Skeletal muscle tissue (tissue), 4 donors: ENCODE data around the gene EPOP. TPM values are rescaled to one million over a fixed set of nuclear protein-coding genes. Genes with fewer than 3 reads are reported as not detected.

Experiments used
- H3K27ac ChIP-seq: one replicate; pipeline ENCODE4 v1.7.0; 2013; ENCODE audit warnings: mild to moderate bottlenecking, low read depth, low read length, inconsistent platforms
- H3K27me3 ChIP-seq, 3 donors: one replicate each; pipeline ENCODE4 v1.7.0; 2013; ENCODE audit warnings: low read length in 3 of 3; ENCODE audit not compliant: control insufficient read depth in 3 of 3, insufficient read depth in 3 of 3
- H3K36me3 ChIP-seq, 3 donors: one replicate each; pipeline ENCODE4 v1.7.0; 2013; ENCODE audit warnings: low read length in 3 of 3; ENCODE audit not compliant: control insufficient read depth in 3 of 3, insufficient read depth in 3 of 3
- H3K4me1 ChIP-seq, 3 donors: one replicate each; pipeline ENCODE4 v1.7.0; 2013; ENCODE audit warnings: low read length in 3 of 3, mild to moderate bottlenecking in 3 of 3; ENCODE audit not compliant: control insufficient read depth in 3 of 3, insufficient read depth in 3 of 3
- H3K4me3 ChIP-seq, 3 donors: one replicate each; pipeline ENCODE4 v1.7.0; 2013; ENCODE audit warnings: low read length in 3 of 3
- H3K9ac ChIP-seq, 3 donors: one replicate each; pipeline ENCODE4 v1.7.0; 2013; ENCODE audit warnings: low read length in 3 of 3, mild to moderate bottlenecking in 3 of 3, moderate library complexity in 2 of 3, low read depth in 1 of 3
- H3K9me3 ChIP-seq, 3 donors: one replicate each; pipeline ENCODE4 v1.7.0; 2013; ENCODE audit warnings: low read length in 3 of 3; ENCODE audit not compliant: control insufficient read depth in 3 of 3
- total RNA-seq: library from RNA; depleted of rRNA; stranded (reverse); fragments of >200 nt; gene quantifications from one replicate; pipeline ENCODE4 v1.2.3, GENCODE V29; 2014
- donor health status: Osteomylitis.

The EPOP gene
- total RNA-seq, 1 donor from 2014 or later = 0.52 TPM

DNA sequence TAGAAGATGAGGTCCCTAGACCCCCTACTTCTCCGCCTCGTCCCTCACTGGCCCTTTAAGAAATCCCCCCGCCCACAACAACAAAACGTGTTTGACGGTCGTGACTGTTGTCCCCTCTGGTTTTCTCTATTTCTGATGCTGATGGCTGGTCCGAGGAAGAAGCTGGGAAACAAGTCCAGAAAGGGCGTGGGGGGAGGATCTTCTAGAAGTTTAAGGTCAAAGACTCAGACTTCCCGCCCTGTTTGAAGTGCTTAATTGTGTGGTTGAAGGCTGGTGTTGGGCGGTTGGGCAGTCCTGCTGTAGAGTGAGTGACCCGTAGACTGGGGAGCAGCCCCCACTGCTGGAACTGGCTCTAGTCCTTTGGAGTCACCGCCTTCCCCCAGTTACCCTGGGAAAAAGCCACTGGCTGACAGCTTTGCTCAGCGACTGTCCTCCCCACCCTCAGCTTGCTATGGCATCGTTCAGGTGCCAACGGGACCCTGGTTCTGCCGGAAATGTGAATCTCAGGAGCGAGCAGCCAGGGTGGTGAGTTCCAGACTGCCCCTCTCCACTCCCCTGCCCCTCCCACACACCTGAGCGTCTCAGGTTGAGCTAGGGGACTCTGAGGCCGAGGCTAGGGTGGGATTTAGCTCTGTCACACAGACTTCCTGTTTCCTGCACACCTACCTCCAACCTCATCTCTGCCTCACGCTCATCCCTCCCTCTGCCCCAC, 31.9 kb upstream of the EPOP start:
- Histone ChIP-seq H3K27me3 (no peaks in the 10 kb centered on the region), H3K9me3 (no peaks in the 10 kb centered on the region), H3K4me3 (peak overlapping the region; percentile 76 to 83 (median 76)), H3K9ac (peak overlapping the region; percentile 72 to 86 (median 72)), H3K27ac (peak overlapping the region; percentile 98), H3K4me1 (peaks cover 56 to 77% (median 58%) of the 10 kb centered on the region in 3 donors), H3K36me3 (peaks cover 19 to 22% (median 19%) of the 10 kb centered on the region in 3 donors)

DNA sequence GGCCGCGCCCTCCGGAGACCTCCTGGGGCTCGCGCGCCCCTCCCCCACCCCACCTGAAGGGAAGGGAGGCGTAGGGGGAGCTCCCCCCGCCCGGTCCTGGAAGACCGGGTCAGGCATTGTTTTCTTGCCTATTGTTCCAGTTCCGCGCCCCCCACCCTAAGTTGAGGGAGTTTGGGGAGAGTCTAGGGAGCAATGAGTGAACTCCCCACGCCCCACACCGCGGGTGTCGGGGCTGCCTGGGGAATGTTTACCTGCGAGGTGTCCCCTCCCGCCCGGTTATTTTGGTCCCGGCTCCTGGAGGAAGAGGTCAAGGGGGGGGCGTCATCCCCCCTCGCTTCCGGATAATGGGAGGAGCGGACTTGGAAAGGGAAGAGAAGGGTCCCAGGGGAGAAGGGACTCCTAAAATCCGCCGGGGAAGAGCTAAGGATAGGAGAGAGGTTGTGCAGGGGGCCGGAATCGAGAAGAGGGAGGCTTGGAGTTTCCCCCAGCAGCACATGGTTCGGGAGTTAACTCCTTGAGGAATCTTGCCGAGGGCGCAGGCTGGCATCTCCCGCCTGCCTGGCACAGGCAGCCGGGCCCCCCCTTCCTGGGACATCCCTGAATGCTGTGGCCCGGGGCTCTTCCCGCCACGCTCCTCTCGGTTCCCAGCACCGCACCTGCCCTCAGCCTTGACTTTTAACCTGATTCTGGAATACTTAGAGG, 31.2 kb upstream of the EPOP start:
- Histone ChIP-seq H3K4me1 (peaks cover 57 to 77% (median 58%) of the 10 kb centered on the region in 3 donors), H3K4me3 (peak overlapping the region; percentile 76 to 83 (median 76)), H3K9ac (peak overlapping the region; percentile 72 to 86 (median 72)), H3K9me3 (no peaks in the 10 kb centered on the region), H3K27me3 (no peaks in the 10 kb centered on the region), H3K36me3 (peaks cover 15 to 20% (median 15%) of the 10 kb centered on the region in 3 donors), H3K27ac (peak overlapping the region; percentile 98)

DNA sequence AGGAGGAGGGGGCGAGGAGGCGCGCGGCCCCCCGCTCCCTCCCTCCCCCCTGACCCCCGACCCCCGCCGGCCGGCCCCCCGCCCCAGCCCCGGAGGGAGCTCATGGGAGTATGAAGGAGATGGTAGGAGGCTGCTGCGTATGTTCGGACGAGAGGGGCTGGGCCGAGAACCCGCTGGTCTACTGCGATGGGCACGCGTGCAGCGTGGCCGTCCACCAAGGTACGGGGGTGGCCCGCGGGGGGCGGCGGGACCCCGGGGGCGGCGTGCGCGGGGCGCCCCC, 30.7 kb upstream of the EPOP start:
- H3K9me3 ChIP-seq = no peaks in the 10 kb centered on the region
- H3K27me3 ChIP-seq = no peaks in the 10 kb centered on the region
- H3K4me1 ChIP-seq = peaks cover 53 to 74% (median 55%) of the 10 kb centered on the region in 3 donors
- H3K27ac ChIP-seq = peak overlapping the region; percentile 98
- H3K9ac ChIP-seq = peak overlapping the region in 2 of 3 donors; percentile 72 to 86
- peak overlapping the region; percentile 76 to 83 (median 76) for H3K4me3 ChIP-seq
- peaks cover 14 to 20% (median 14%) of the 10 kb centered on the region in 3 donors for H3K36me3 ChIP-seq

DNA sequence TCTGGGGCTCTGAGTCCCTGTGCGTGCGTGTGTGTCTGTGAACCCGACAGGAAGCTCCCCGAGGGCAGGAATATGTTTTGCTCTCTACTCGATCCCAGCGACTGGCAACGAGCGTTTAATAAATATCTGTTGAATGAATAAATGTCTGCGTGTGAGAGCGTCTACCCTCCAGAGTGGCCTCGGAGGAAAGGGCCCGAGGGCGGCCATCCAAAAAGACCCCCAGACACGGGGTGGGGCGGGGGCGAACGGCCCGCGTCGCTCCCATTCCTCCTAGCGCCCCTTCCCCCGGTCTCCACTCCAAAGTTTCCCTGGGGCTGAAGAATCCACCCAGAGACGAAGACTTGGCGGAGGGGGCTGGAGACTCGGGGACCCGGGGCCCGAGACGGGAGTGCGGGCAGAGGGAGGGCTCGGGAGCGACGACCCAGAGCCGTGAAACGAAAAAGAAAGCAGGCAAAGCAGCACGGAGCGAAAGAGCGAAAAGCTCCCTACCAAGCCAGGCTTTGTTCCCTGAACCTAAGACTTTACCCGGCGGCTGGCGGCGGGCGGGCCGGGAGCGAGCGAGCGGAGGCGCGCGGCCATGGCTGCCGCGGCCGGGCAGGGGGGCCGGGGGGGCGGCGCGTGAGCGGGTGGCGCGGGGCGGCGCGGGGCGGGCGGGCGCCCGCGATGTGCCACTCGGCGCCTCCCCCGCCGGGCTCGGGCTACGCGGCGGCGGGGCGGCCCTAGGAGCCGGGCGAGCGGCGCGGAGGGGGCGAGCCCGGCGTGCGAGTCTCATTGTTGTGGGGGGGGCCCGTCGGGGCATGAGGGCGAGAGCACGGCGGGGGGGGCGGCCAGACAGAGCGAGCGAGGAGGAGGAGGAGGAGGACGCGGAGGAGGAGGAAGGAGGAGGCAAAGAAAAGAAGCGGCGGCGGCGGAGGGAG, 30.1 kb upstream of the EPOP start, which contains the start of gene MLLT6:
Gene MLLT6 (plus strand): TSS at position 668 of the 917 bp plus-strand sequence. CDS start 360 bp downstream, outside the sequence.
- H3K4me3 ChIP-seq = peak within 1 kb of the TSS; percentile 88 to 96 (median 92)
- H3K27me3 ChIP-seq = no peaks in the 10 kb centered on the region
- peak within 1 kb of the TSS; percentile 97 to 98 (median 97) for H3K9ac ChIP-seq
- H3K36me3 ChIP-seq = peaks cover 10 to 20% (median 14%) of the 10 kb centered on the region in 3 donors
- H3K9me3 ChIP-seq = no peaks in the 10 kb centered on the region
- peak within 1 kb of the TSS; percentile 98 for H3K27ac ChIP-seq
- H3K4me1 ChIP-seq = peaks cover 48 to 69% (median 49%) of the 10 kb centered on the region in 3 donors

DNA sequence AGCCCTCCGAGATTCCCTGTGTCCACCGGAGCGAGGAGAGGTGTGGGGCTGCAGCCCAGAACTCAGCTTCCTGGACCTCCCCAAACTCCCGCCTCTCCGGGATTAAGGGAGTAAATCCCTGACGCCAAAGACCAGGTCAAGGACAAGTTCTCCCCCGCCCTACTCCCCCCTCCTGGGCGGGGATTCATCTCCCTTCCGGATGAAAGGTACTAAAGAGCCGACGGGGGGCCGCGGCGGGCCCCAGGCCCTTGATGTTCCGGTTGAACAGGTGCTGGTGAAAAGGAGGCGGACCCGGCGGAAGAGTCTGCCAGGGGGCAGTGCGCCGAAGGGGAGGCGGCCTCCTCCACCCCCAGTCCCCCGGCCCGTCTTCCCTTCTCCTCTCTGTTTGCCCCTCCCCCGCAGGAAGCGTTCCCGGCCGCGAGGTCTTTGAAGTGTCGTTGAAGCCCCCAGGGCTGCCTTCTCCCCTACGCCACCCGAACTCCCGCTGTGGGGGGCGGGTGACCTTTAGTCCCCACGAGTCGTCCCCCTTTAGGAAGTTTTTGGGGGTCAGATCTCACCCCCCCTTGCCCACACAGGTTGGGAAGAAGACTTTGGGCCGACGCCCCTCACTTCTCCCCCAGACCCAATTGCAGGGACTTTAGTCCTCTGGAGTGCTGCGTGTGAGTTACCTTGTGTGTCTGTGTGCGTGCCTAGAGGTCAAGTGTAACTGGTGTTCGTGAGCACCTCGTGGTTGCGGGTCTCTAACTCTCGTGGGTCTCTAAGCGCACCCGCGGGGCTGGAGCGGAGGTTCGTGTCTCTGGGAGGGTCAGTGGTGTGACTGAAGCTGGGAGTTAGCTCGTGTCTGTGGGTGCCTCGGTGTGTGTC, 29.2 kb upstream of the EPOP start:
- Histone ChIP-seq H3K4me1 (peaks cover 39 to 65% (median 40%) of the 10 kb centered on the region in 3 donors), H3K27me3 (no peaks in the 10 kb centered on the region), H3K9me3 (no peaks in the 10 kb centered on the region), H3K9ac (peak overlapping the region; percentile 97 to 98 (median 97)), H3K27ac (peak overlapping the region; percentile 98), H3K4me3 (peak overlapping the region; percentile 88 to 96 (median 92)), H3K36me3 (peaks cover 3 to 14% (median 8%) of the 10 kb centered on the region in 3 donors)

DNA sequence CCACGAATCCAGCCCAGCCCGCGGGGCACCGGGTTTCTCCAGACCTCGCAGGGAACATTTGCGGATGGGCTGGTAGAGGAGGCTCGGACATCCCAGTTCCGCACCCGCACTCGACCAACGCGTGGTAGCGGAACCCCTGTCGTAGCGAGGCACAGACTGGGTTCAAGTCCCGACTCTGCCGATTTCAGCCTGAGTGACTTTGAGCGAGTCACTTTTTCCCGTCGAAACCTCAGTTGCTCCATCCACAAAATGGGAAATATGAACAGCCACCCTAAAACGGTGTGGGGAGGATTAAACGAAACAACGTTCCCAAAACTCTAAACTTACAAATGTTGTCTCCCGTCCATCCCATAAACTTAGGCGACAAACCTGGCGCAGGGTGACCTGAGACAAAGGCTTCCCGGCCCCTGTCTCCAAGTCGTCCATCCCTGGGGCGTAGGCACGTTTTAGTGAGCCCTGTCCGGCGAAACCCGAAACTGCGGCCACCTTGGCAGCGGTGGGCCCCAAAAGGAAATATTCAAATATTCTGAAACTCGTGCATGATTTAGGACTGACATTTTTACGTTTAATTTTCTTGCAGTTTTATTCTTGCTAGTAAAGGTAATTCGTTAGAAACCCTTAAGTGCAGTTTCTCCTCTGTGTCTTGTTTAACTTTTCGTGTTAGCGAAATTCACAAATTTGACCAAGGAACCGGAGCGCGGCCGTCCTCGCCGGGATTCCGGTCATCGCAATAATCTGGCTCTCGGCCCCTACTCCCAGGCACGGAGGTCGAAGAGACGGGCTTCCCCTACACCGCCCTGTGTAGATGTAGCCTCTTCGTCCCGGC, 28.4 kb upstream of the EPOP start:
- Histone ChIP-seq H3K36me3 (peaks cover 3 to 10% (median 6%) of the 10 kb centered on the region in 3 donors), H3K4me3 (peak overlapping the region; percentile 88 to 96 (median 92)), H3K9ac (peak overlapping the region; percentile 97 to 98 (median 97)), H3K27me3 (no peaks in the 10 kb centered on the region), H3K27ac (peak overlapping the region; percentile 98), H3K4me1 (peaks cover 35 to 60% (median 36%) of the 10 kb centered on the region in 3 donors), H3K9me3 (no peaks in the 10 kb centered on the region)

DNA sequence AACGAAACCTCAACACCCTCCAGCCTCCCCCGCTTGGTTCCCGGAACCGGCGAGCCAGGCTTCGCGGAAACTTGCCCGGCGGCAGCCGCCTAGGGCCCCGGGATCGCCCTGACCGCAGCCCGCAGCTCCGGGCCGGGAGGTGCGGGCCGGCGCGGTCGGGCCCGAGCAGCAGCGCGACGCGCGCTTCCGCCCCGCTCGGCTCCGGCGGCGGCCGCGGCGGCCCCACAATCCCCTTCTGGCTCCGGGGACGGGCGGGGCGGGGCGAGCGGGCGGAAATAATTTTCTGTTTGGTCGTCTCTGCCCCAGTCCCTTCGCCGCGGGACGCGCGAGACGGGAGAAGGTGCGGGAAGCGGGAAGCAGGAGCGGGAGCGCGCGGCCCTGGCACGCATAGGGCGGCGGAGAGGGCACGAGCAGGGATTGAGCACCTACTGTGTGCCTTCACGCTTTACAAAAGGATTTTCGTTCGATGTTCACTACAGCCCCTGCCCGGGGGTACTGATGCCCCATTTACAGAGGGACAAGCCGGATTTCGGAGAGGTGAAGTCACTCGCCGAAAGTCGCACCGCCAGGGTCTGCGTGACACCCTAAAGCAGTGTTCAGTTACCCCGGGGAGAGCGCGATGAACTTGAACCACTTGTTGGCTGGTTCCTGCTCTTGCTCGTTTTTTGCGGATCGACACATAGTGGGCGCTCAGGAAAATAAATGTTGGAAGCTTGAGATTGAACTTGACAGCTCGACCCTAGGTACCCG, 27.6 kb upstream of the EPOP start:
- H3K27me3 ChIP-seq = no peaks in the 10 kb centered on the region

More for the DNA sequence above, 27.6 kb upstream of the EPOP start:
- peak overlapping the region; percentile 98 for H3K27ac ChIP-seq
- H3K36me3 ChIP-seq = peaks cover 2% of the 10 kb centered on the region in 3 donors
- H3K9ac ChIP-seq = peak overlapping the region; percentile 97 to 98 (median 97)
- peak overlapping the region; percentile 88 to 96 (median 92) for H3K4me3 ChIP-seq
- peaks cover 29 to 53% (median 36%) of the 10 kb centered on the region in 3 donors for H3K4me1 ChIP-seq
- H3K9me3 ChIP-seq = no peaks in the 10 kb centered on the region
